ENCODE data around the gene CMTR1. TPM values are rescaled to one million over a fixed set of nuclear protein-coding genes. Genes with fewer than 3 reads are reported as not detected.
A peak's percentile ranks its signal among the peaks of the same experiment; 100 is the strongest.
"Not testable (repeated sequence)": the region's sequence is repeated elsewhere in the genome, so short reads cannot be mapped to it uniquely, and the experiment has no call there.

Gene CMTR1
- total and polyA plus RNA-seq, 3 experiments from 2014 or later, result 25.8 to 54.3 (median 54.3) TPM

- Mint-ChIP-seq H3K27me3 (no peaks in the 10 kb centered on the region), H3K4me3 (peak overlapping the region; percentile 42 to 97 (median 58)), H3K4me1 (peaks cover 69 to 95% (median 92%) of the 10 kb centered on the region in 3 donors), H3K9me3 (no peaks in the 10 kb centered on the region), H3K36me3 (peaks cover 0 to 15% (median 5%) of the 10 kb centered on the region in 3 donors), H3K27ac (peak overlapping the region; percentile 36 to 97 (median 78))
- Histone ChIP-seq H3K27ac (ENCODE audit: low read depth, low read length) (no peak overlapping the region), H3K4me1 (ENCODE audit: insufficient read depth, low read length) (peaks cover 52% of the 10 kb centered on the region), H3K27me3 (ENCODE audit: insufficient read depth, low read length, poor library complexity, severe bottlenecking) (no peaks in the 10 kb centered on the region), H3K36me3 (ENCODE audit: insufficient read depth, low read length) (no peaks in the 10 kb centered on the region), H3K4me3 (ENCODE audit: low read length) (no peak overlapping the region), H3K9me3 (ENCODE audit: low read length) (no peaks in the 10 kb centered on the region)
- CTCF ChIA-PET, result interaction anchor here (1.9 kb wide), 1 partner anchor 69 kb away, joined by 9 read pairs; no protein-coding TSS in a partner anchor
- no peak for DNase-seq
- POLR2A ChIA-PET, result interaction anchor here (0.5 to 0.6 kb wide), 3 partner anchors 16 to 1067 kb away, joined by 3 to 4 read pairs (median 4); no protein-coding TSS in a partner anchor
Observed at GRCh38 chr6:37496951-37497885, 64.2 kb downstream of the CMTR1 start.

- Histone ChIP-seq H3K4me1 (ENCODE audit: insufficient read depth, low read length) (peaks cover 71% of the 10 kb centered on the region), H3K36me3 (ENCODE audit: insufficient read depth, low read length) (no peaks in the 10 kb centered on the region), H3K27me3 (ENCODE audit: insufficient read depth, low read length, poor library complexity, severe bottlenecking) (no peaks in the 10 kb centered on the region), H3K27ac (ENCODE audit: low read depth, low read length) (peak within 1 kb of the TSS; percentile 93), H3K4me3 (ENCODE audit: low read length) (peak within 1 kb of the TSS; percentile 89), H3K9me3 (ENCODE audit: low read length) (no peaks in the 10 kb centered on the region)
- Mint-ChIP-seq H3K9me3 (no peaks in the 10 kb centered on the region), H3K27me3 (no peaks in the 10 kb centered on the region), H3K27ac (peak within 1 kb of the TSS; percentile 97 to 100 (median 100)), H3K4me3 (peak within 1 kb of the TSS; percentile 93 to 100 (median 97)), H3K4me1 (peaks cover 72 to 99% (median 94%) of the 10 kb centered on the region in 3 donors), H3K36me3 (peaks cover 0 to 12% (median 2%) of the 10 kb centered on the region in 3 donors)
- CTCF ChIA-PET, result interaction anchor here (1.0 to 7.2 kb wide), 4 partner anchors 12 to 66 kb away, joined by 3 to 65 read pairs (median 20); no protein-coding TSS in a partner anchor
- POLR2A ChIA-PET, result interaction anchor here (0.6 to 1.3 kb wide), 4 partner anchors 9 to 17 kb away, joined by 3 to 11 read pairs (median 6); no protein-coding TSS in a partner anchor
- peak; percentile 93 to 98 (median 95) for DNase-seq
Observed at GRCh38 chr6:37499433-37500293, 66.6 kb downstream of the CMTR1 start, which contains the start of gene CCDC167. Gene CCDC167, minus strand, starts transcription at chr6:37499893. Its CDS starts 30 bp downstream, at chr6:37499863.

- peaks cover 74 to 100% (median 94%) of the 10 kb centered on the region in 3 donors for H3K4me1 Mint-ChIP-seq
- peak overlapping the region; percentile 93 to 100 (median 97) for H3K4me3 Mint-ChIP-seq
- POLR2A ChIA-PET, result interaction anchor here (0.6 to 1.3 kb wide), 4 partner anchors 8 to 16 kb away, joined by 3 to 11 read pairs (median 6); no protein-coding TSS in a partner anchor
- no peak for DNase-seq
- no peaks in the 10 kb centered on the region for H3K27me3 ChIP-seq (ENCODE audit: insufficient read depth, low read length, poor library complexity, severe bottlenecking)
- CTCF ChIA-PET, result interaction anchor here (1.0 to 7.2 kb wide), 4 partner anchors 12 to 65 kb away, joined by 3 to 65 read pairs (median 20); no protein-coding TSS in a partner anchor
- H3K9me3 ChIP-seq (ENCODE audit: low read length), result no peaks in the 10 kb centered on the region
- peak overlapping the region; percentile 93 for H3K27ac ChIP-seq (ENCODE audit: low read depth, low read length)
- H3K4me3 ChIP-seq (ENCODE audit: low read length), result peak overlapping the region; percentile 89
- H3K36me3 Mint-ChIP-seq, result peaks cover 0 to 12% (median 2%) of the 10 kb centered on the region in 3 donors
- H3K27ac Mint-ChIP-seq, result peak overlapping the region; percentile 97 to 100 (median 100)
- H3K27me3 Mint-ChIP-seq, result peaks cover 0 to 2% of the 10 kb centered on the region in 2 donors
- H3K36me3 ChIP-seq (ENCODE audit: insufficient read depth, low read length), result no peaks in the 10 kb centered on the region
- H3K9me3 Mint-ChIP-seq, result no peaks in the 10 kb centered on the region
- peaks cover 77% of the 10 kb centered on the region for H3K4me1 ChIP-seq (ENCODE audit: insufficient read depth, low read length)
Observed at GRCh38 chr6:37500294-37500608, 67.2 kb downstream of the CMTR1 start.

- DNase-seq; H3K36me3 Mint-ChIP-seq; H3K36me3 ChIP-seq (ENCODE audit: insufficient read depth, low read length); H3K27me3 ChIP-seq (ENCODE audit: insufficient read depth, low read length, poor library complexity, severe bottlenecking); H3K9me3 Mint-ChIP-seq; H3K4me3 ChIP-seq (ENCODE audit: low read length); H3K9me3 ChIP-seq (ENCODE audit: low read length); H3K27me3 Mint-ChIP-seq; H3K27ac ChIP-seq (ENCODE audit: low read depth, low read length): not testable (repeated sequence)
- Mint-ChIP-seq H3K4me3 (peak overlapping the region in 6 of 7 donors; percentile 12 to 97 (median 32)), H3K27ac (peak overlapping the region; percentile 87 to 100 (median 99)), H3K4me1 (peaks cover 77 to 100% (median 94%) of the 10 kb centered on the region in 3 donors)
- ChIA-PET POLR2A (interaction anchor here (4.1 kb wide), 1 partner anchor 16 kb away, joined by 58 read pairs; no protein-coding TSS in a partner anchor), CTCF (interaction anchor here (1.5 to 7.2 kb wide), 4 partner anchors 12 to 65 kb away, joined by 3 to 65 read pairs (median 20); no protein-coding TSS in a partner anchor)
- peaks cover 83% of the 10 kb centered on the region for H3K4me1 ChIP-seq (ENCODE audit: insufficient read depth, low read length)
Observed at GRCh38 chr6:37500904-37501303, 67.9 kb downstream of the CMTR1 start.

GRCh38 chr6:37501632-37502491 is 68.8 kb downstream of the CMTR1 start:
- Histone ChIP-seq H3K36me3 (ENCODE audit: insufficient read depth, low read length) (no peaks in the 10 kb centered on the region), H3K9me3 (ENCODE audit: low read length) (no peaks in the 10 kb centered on the region), H3K27me3 (ENCODE audit: insufficient read depth, low read length, poor library complexity, severe bottlenecking) (no peaks in the 10 kb centered on the region), H3K27ac (ENCODE audit: low read depth, low read length) (peak overlapping the region; percentile 99), H3K4me1 (ENCODE audit: insufficient read depth, low read length) (peaks cover 87% of the 10 kb centered on the region), H3K4me3 (ENCODE audit: low read length) (peak overlapping the region; percentile 46)
- Mint-ChIP-seq H3K9me3 (no peaks in the 10 kb centered on the region), H3K4me1 (peaks cover 80 to 100% (median 94%) of the 10 kb centered on the region in 3 donors), H3K27me3 (peaks cover 0 to 2% of the 10 kb centered on the region in 2 donors), H3K4me3 (peak overlapping the region; percentile 65 to 85 (median 78)), H3K27ac (peak overlapping the region; percentile 97 to 100 (median 100)), H3K36me3 (peaks cover 0 to 6% (median 0%) of the 10 kb centered on the region in 3 donors)
- CTCF ChIA-PET, result interaction anchor here (1.2 to 7.2 kb wide), 7 partner anchors 10 to 68 kb away, joined by 3 to 65 read pairs (median 9); no protein-coding TSS in a partner anchor
- DNase-seq, result peak in 4 of 5 donors; percentile 30 to 67 (median 53)
- POLR2A ChIA-PET, result interaction anchor here (0.8 to 4.1 kb wide), 9 partner anchors 10 to 68 kb away, joined by 3 to 58 read pairs (median 6); no protein-coding TSS in a partner anchor

- no peaks in the 10 kb centered on the region for H3K9me3 ChIP-seq (ENCODE audit: low read length)
- ChIA-PET CTCF (interaction anchor here (1.2 to 7.2 kb wide), 8 partner anchors 10 to 69 kb away, joined by 3 to 65 read pairs (median 6); no protein-coding TSS in a partner anchor), POLR2A (interaction anchor here (0.5 to 4.1 kb wide), 8 partner anchors 10 to 893 kb away, joined by 3 to 58 read pairs (median 6); no protein-coding TSS in a partner anchor)
- H3K36me3 ChIP-seq (ENCODE audit: insufficient read depth, low read length), result no peaks in the 10 kb centered on the region
- Mint-ChIP-seq H3K9me3 (no peaks in the 10 kb centered on the region), H3K4me3 (peak overlapping the region; percentile 65 to 85 (median 79)), H3K27me3 (peaks cover 0 to 2% of the 10 kb centered on the region in 2 donors), H3K4me1 (peaks cover 79 to 98% (median 92%) of the 10 kb centered on the region in 3 donors), H3K27ac (peak overlapping the region; percentile 97 to 100 (median 100)), H3K36me3 (peaks cover 0 to 5% (median 0%) of the 10 kb centered on the region in 3 donors)
- peak overlapping the region; percentile 46 for H3K4me3 ChIP-seq (ENCODE audit: low read length)
- peaks cover 89% of the 10 kb centered on the region for H3K4me1 ChIP-seq (ENCODE audit: insufficient read depth, low read length)
- peak; percentile 69 to 92 (median 76) for DNase-seq
- H3K27ac ChIP-seq (ENCODE audit: low read depth, low read length), result peak overlapping the region; percentile 99
- H3K27me3 ChIP-seq (ENCODE audit: insufficient read depth, low read length, poor library complexity, severe bottlenecking), result no peaks in the 10 kb centered on the region
Observed at GRCh38 chr6:37502703-37503291, 69.8 kb downstream of the CMTR1 start.
